ENCODE measurements around the gene LRRK2.

- TF ChIP-seq CTCF (IDR thresholded peaks at IDR 0.05; ENCODE audit: control extremely low read depth in 1 of 3, insufficient read depth in 1 of 3, low read depth in 1 of 3, low read length in 3 of 3) (no peak), CHD7 (IDR thresholded peaks at IDR 0.05; ENCODE audit: insufficient replicate concordance, low read length) (no peak), RXRA (IDR thresholded peaks at IDR 0.05; ENCODE audit: insufficient read depth, low read depth, low read length) (no peak), KDM1A (IDR thresholded peaks at IDR 0.05; ENCODE audit: borderline replicate concordance, low read length) (no peak), TBP (IDR thresholded peaks at IDR 0.05; ENCODE audit: low read depth, low read length) (no peak), EZH2 (IDR thresholded peaks at IDR 0.05; ENCODE audit: low read depth, low read length, severe bottlenecking) (no peak), POLR2A (IDR thresholded peaks at IDR 0.05; ENCODE audit: control extremely low read depth in 1 of 2, low read depth in 2 of 2, low read length in 2 of 2) (no peak), EP300 (IDR thresholded peaks at IDR 0.05; ENCODE audit: borderline replicate concordance in 1 of 2, low read depth in 2 of 2, low read length in 2 of 2) (no peak), BACH1 (IDR thresholded peaks at IDR 0.05; ENCODE audit: low read length) (no peak), TEAD4 (IDR thresholded peaks at IDR 0.05; ENCODE audit: low read depth, low read length) (no peak), JUND (IDR thresholded peaks at IDR 0.05; ENCODE audit: low read length) (no peak), TAF1 (IDR thresholded peaks at IDR 0.05; ENCODE audit: low read depth, low read length) (no peak)
These were observed 1.9 kb downstream of the LRRK2 start for GRCh38 chr12:40226705-40227104.
